ENCODE measurements around the gene PRRT4. TPM values are rescaled to one million over a fixed set of nuclear protein-coding genes. Genes with fewer than 3 reads are reported as not detected.

The PRRT4 gene
- total and polyA plus RNA-seq, 2 experiments from 2014 or later, result 0.55 to 0.56 TPM

- Histone ChIP-seq H3K27ac (ENCODE audit: low read depth) (no peak overlapping the region), H3K27me3 (ENCODE audit: insufficient read depth) (no peaks in the 10 kb centered on the region), H3K4me3 (no peak overlapping the region), H3K4me2 (no peak overlapping the region), H4K20me1 (replicated peaks; ENCODE audit: insufficient read depth) (peaks cover 2% of the 10 kb centered on the region), H3F3A (replicated peaks; ENCODE audit: low read depth) (0 out of 2 replicates have a peak, but pooled peaks cover 3% of the 10 kb centered on the region), H3K36me3 (ENCODE audit: insufficient read depth) (peaks cover 41% of the 10 kb centered on the region), H3K9me2 (ENCODE audit: insufficient read depth) (no peaks in the 10 kb centered on the region), H3K4me1 (ENCODE audit: insufficient read depth) (no peaks in the 10 kb centered on the region), H2AFZ (no peak overlapping the region), H3K79me2 (replicated peaks; ENCODE audit: insufficient read depth) (no peaks in the 10 kb centered on the region)
- Mint-ChIP-seq H3K9me3 (no peaks in the 10 kb centered on the region), H3K27me3 (ENCODE audit: insufficient read depth, low read depth, poor library complexity) (no peaks in the 10 kb centered on the region), H3K4me3 (no peak overlapping the region), H3K36me3 (ENCODE audit: low read depth) (peaks cover 87% of the 10 kb centered on the region), H3K27ac (no peak overlapping the region), H3K4me1 (no peaks in the 10 kb centered on the region)
- no peak for TF ChIP-seq ZNF462 (CRISPR knock-in tag; IDR thresholded peaks at IDR 0.05)
- TF ChIP-seq STAT1 (IDR thresholded peaks at IDR 0.05; ENCODE audit: unreplicated experiment), result no peak
- no peak for TF ChIP-seq NANOG (IDR thresholded peaks at IDR 0.05; ENCODE audit: borderline replicate concordance)
- TF ChIP-seq ZNF114 (CRISPR knock-in tag; IDR thresholded peaks at IDR 0.05), result no peak
- no peak for TF ChIP-seq ZNF331 (CRISPR knock-in tag; IDR thresholded peaks at IDR 0.05; ENCODE audit: low read depth)
- no peak for TF ChIP-seq ETS1 (IDR thresholded peaks at IDR 0.05)
- TF ChIP-seq CTCF (conservative IDR thresholded peaks at IDR 0.05; ENCODE audit: low read depth in 2 of 2), result no peak
- no peak for TF ChIP-seq EZH2phosphoT487 (IDR thresholded peaks at IDR 0.05; ENCODE audit: unreplicated experiment)
- TF ChIP-seq POLR2AphosphoS5 (IDR thresholded peaks at IDR 0.05; ENCODE audit: low read depth), result no peak
- no peak for TF ChIP-seq EZH2 (IDR thresholded peaks at IDR 0.05; ENCODE audit: low read depth, unreplicated experiment)
- no peak for TF ChIP-seq JUNB (IDR thresholded peaks at IDR 0.05; ENCODE audit: unreplicated experiment)
- no peak for TF ChIP-seq REST (IDR thresholded peaks at IDR 0.05; ENCODE audit: unreplicated experiment)
- TF ChIP-seq CREB1 (CRISPR knock-in tag; IDR thresholded peaks at IDR 0.05; ENCODE audit: low read depth), result no peak
- ATAC-seq (no peak), DNase-seq (ENCODE audit: low spot score) (no peak)
These were observed 51.5 kb downstream of the PRRT4 start for GRCh38 chr7:128309976-128310375.
